Fibroblast of skin of left quadriceps (primary cell): ENCODE measurements around the gene ACE.

Source experiments
- DNase-seq, 2 experiments: peaks; one replicate each; pipeline ENCODE4 v3.0.0-alpha.2; 2013; ENCODE audit warnings: low read depth in 2 of 2

Gene ACE

GRCh38 chr17:63476854-63477479 lies at the start of gene ACE:
Gene ACE, plus strand, starts transcription at chr17:63477061. Its CDS starts 34 bp downstream, at chr17:63477095.
- DNase-seq, result no peak

- no peak for DNase-seq
Measured at GRCh38 chr17:63429766-63430165, 47.1 kb upstream of the ACE start.

GRCh38 chr17:63430223-63430622 lies 46.6 kb upstream of the ACE start:
- DNase-seq, result no peak

GRCh38 chr17:63431618-63431938 lies 45.3 kb upstream of the ACE start:
- DNase-seq, result no peak

- peak; percentile 63 to 65 for DNase-seq
Measured at GRCh38 chr17:63431939-63432804, 44.7 kb upstream of the ACE start.

- DNase-seq, result peak; percentile 88
Measured at GRCh38 chr17:63433746-63434591, 42.9 kb upstream of the ACE start.

- DNase-seq, result no peak
Measured at GRCh38 chr17:63434951-63435571, 41.8 kb upstream of the ACE start.

- DNase-seq, result no peak
Measured at GRCh38 chr17:63435681-63436522, 41.0 kb upstream of the ACE start.

- no peak for DNase-seq
Measured at GRCh38 chr17:63436523-63437110, 40.2 kb upstream of the ACE start.

GRCh38 chr17:63437287-63438091 lies 39.4 kb upstream of the ACE start:
- DNase-seq, result no peak

- no peak for DNase-seq
Measured at GRCh38 chr17:63438092-63439051, 38.5 kb upstream of the ACE start.

- peak in 1 of 2 experiments; percentile 24 for DNase-seq
Measured at GRCh38 chr17:63439687-63440086, 37.2 kb upstream of the ACE start.

GRCh38 chr17:63440127-63440769 lies 36.6 kb upstream of the ACE start:
- no peak for DNase-seq

GRCh38 chr17:63440770-63441335 lies 36.0 kb upstream of the ACE start:
- DNase-seq, result no peak

- DNase-seq, result no peak
Measured at GRCh38 chr17:63441654-63442053, 35.2 kb upstream of the ACE start.

GRCh38 chr17:63442074-63442473 lies 34.8 kb upstream of the ACE start:
- DNase-seq, result no peak

- DNase-seq, result no peak
Measured at GRCh38 chr17:63442549-63443035, 34.3 kb upstream of the ACE start.

- DNase-seq, result no peak
Measured at GRCh38 chr17:63443053-63443452, 33.8 kb upstream of the ACE start.
